HepG2 (cell line): ENCODE data around the gene OGFOD3. TPM values are rescaled to one million over a fixed set of nuclear protein-coding genes. Genes with fewer than 3 reads are reported as not detected.
A peak's percentile ranks its signal among the peaks of the same experiment; 100 is the strongest.

Experiments
- CREM ChIP-seq, 2 experiments: sonication (generic) in 1 of 2; formaldehyde crosslinking in 1 of 2; IDR thresholded peaks; 2 replicates each; pipeline versions ENCODE4 v1.4.0 to v1.6.1; 2016 to 2020; ENCODE audit warnings: antibody characterized with exemption in 1 of 2, mild to moderate bottlenecking in 1 of 2, missing genetic modification reagents in 1 of 2
- DMTF1 ChIP-seq: sonication (generic); formaldehyde crosslinking; IDR thresholded peaks from 2 replicates; pipeline ENCODE4 v1.4.0; 2020; ENCODE audit warnings: mild to moderate bottlenecking, missing genetic modification reagents
- GATA4 ChIP-seq: sonication (generic); IDR thresholded peaks from 2 replicates; pipeline ENCODE4 v1.6.1; 2016; ENCODE audit warnings: antibody characterized with exemption, low read depth, borderline replicate concordance
- HHEX ChIP-seq: IDR thresholded peaks from 2 replicates; pipeline ENCODE4 v1.6.1; 2016; ENCODE audit warnings: control low read depth
- KLF12 ChIP-seq: sonication (generic); formaldehyde crosslinking; IDR thresholded peaks from 2 replicates; pipeline ENCODE4 v1.4.0; 2020; ENCODE audit warnings: missing genetic modification reagents, borderline replicate concordance
- MNT ChIP-seq: fragments of 450-650 bp; IDR thresholded peaks from 2 replicates; pipeline ENCODE4 v1.6.1; 2016
- MXD3 ChIP-seq: IDR thresholded peaks from 2 replicates; pipeline ENCODE4 v1.6.1; 2016; ENCODE audit warnings: mild to moderate bottlenecking, missing biosample characterization, missing genetic modification reagents
- SAFB2 ChIP-seq: sonication (generic); formaldehyde crosslinking; IDR thresholded peaks from 2 replicates; pipeline ENCODE4 v1.5.1; 2020; ENCODE audit warnings: missing genetic modification reagents, low read depth, mild to moderate bottlenecking, borderline replicate concordance
- STAG1 ChIP-seq: sonication (generic); formaldehyde crosslinking; IDR thresholded peaks from 2 replicates; pipeline ENCODE4 v1.4.0; 2020; ENCODE audit warnings: missing genetic modification reagents
- TRAFD1 ChIP-seq: sonication (generic); formaldehyde crosslinking; IDR thresholded peaks from 2 replicates; pipeline ENCODE4 v1.5.1; 2020; ENCODE audit warnings: missing genetic modification reagents, mild to moderate bottlenecking, borderline replicate concordance
- ZMAT3 ChIP-seq: sonication (generic); formaldehyde crosslinking; conservative IDR thresholded peaks from 2 replicates; pipeline ENCODE4 v1.7.0; 2021; ENCODE audit warnings: missing genetic modification reagents
- ZNF205 ChIP-seq: IDR thresholded peaks from 2 replicates; pipeline ENCODE4 v1.6.1; 2018; ENCODE audit warnings: missing biosample characterization, missing genetic modification reagents
- ZNF383 ChIP-seq: sonication (generic); formaldehyde crosslinking; IDR thresholded peaks from 2 replicates; pipeline ENCODE4 v1.4.0; 2020; ENCODE audit warnings: missing genetic modification reagents, mild to moderate bottlenecking, borderline replicate concordance
- ZNF446 ChIP-seq: sonication (generic); formaldehyde crosslinking; IDR thresholded peaks from 2 replicates; pipeline ENCODE4 v1.5.0; 2020; ENCODE audit warnings: mild to moderate bottlenecking, missing genetic modification reagents
- ZNF552 ChIP-seq: sonication (generic); formaldehyde crosslinking; IDR thresholded peaks from 2 replicates; pipeline ENCODE4 v1.9.0; 2022; ENCODE audit warnings: missing genetic modification reagents, mild to moderate bottlenecking, borderline replicate concordance
- ZNF607 ChIP-seq: sonication (generic); formaldehyde crosslinking; IDR thresholded peaks from 2 replicates; pipeline ENCODE4 v1.5.1; 2020; ENCODE audit warnings: missing genetic modification reagents, mild to moderate bottlenecking, borderline replicate concordance
- ZNF614 ChIP-seq: IDR thresholded peaks from 2 replicates; pipeline ENCODE4 v1.6.1; 2018; ENCODE audit warnings: missing biosample characterization, missing genetic modification reagents, inconsistent platforms, borderline replicate concordance
- ZNF672 ChIP-seq: sonication (generic); formaldehyde crosslinking; IDR thresholded peaks from 2 replicates; pipeline ENCODE4 v1.8.1; 2022; ENCODE audit warnings: missing genetic modification reagents
- ZNF747 ChIP-seq: sonication (generic); formaldehyde crosslinking; IDR thresholded peaks from 2 replicates; pipeline ENCODE4 v1.8.1; 2023; ENCODE audit warnings: missing genetic modification reagents, mild to moderate bottlenecking, borderline replicate concordance
- ZNF770 ChIP-seq: sonication (generic); formaldehyde crosslinking; IDR thresholded peaks from 2 replicates; pipeline ENCODE4 v1.5.0; 2020; ENCODE audit warnings: mild to moderate bottlenecking, missing genetic modification reagents
- ZSCAN12 ChIP-seq: sonication (generic); formaldehyde crosslinking; IDR thresholded peaks from 2 replicates; pipeline ENCODE4 v1.9.0; 2021; ENCODE audit warnings: mild to moderate bottlenecking, missing genetic modification reagents
- polyA plus RNA-seq, 8 experiments: library from polyadenylated mRNA; depleted of rRNA in 3 of 8; stranded (reverse) in 7 of 8; unstranded in 1 of 8; fragments of >200 nt; fragmentation: Illumina TruSeq in 4 of 8; extraction: Trizol in 4 of 8; gene quantifications; 2 replicates each; pipeline versions ENCODE4 v1.2.1 to v1.2.3, GENCODE V29; 2011 to 2016; ENCODE audit warnings: low read depth in 4 of 8, missing spikeins in 1 of 8, mixed read lengths in 1 of 8; ENCODE audit not compliant: insufficient read depth in 1 of 8
- total RNA-seq, 5 experiments: library from RNA; depleted of rRNA; stranded (reverse); fragments of >200 nt; fragmentation: Illumina TruSeq; extraction: Trizol; gene quantifications; 2 replicates each; pipeline ENCODE4 v1.2.3, GENCODE V29; 2016; ENCODE audit warnings: low read depth in 1 of 5

OGFOD3 gene
- total and polyA plus RNA-seq, 2 of the 13 experiments (the other 11 are each of a cell fraction or from before 2014, with no cell fraction given): 40.0 to 42.1 TPM

- peak; percentile 65; the same call in 1 of the 2 replicates for TF ChIP-seq ZNF552 (CRISPR knock-in tag)
- no peak for TF ChIP-seq ZNF672
- TF ChIP-seq ZNF205 (CRISPR knock-in tag): peak; percentile 84; the same call in 1 of the 2 replicates
- peak; percentile 94 for TF ChIP-seq ZMAT3 (CRISPR knock-in tag)
- peak; percentile 77; the same call in 1 of the 2 replicates for TF ChIP-seq ZNF446 (CRISPR knock-in tag)
- TF ChIP-seq ZSCAN12: peak; percentile 25; the same call in 1 of the 2 replicates
- no peak for TF ChIP-seq TRAFD1 (CRISPR knock-in tag)
- TF ChIP-seq HHEX (CRISPR knock-in tag): no peak
- TF ChIP-seq STAG1 (CRISPR knock-in tag): no peak; the same call in 1 of the 2 replicates
- TF ChIP-seq DMTF1 (CRISPR knock-in tag): peak; percentile 92; the same call in 1 of the 2 replicates
- TF ChIP-seq ZNF614 (CRISPR knock-in tag): peak; percentile 87; the same call in 1 of the 2 replicates
- peak; percentile 76; the same call in 1 of the 2 replicates for TF ChIP-seq KLF12
- TF ChIP-seq SAFB2 (CRISPR knock-in tag): no peak; the same call in 1 of the 2 replicates
- TF ChIP-seq ZNF383 (CRISPR knock-in tag): peak; percentile 80; the same call in 1 of the 2 replicates
- TF ChIP-seq CREM (IDR thresholded peaks at IDR 0.05): no peak; the same call in 1 of the 2 replicates
- TF ChIP-seq CREM (CRISPR knock-in tag; IDR thresholded peaks at IDR 0.05): no peak
- peak; percentile 97 for TF ChIP-seq MXD3 (CRISPR knock-in tag)
- TF ChIP-seq ZNF747 (CRISPR knock-in tag): peak; percentile 91
- TF ChIP-seq ZNF607: peak; percentile 80; the same call in 1 of the 2 replicates
- TF ChIP-seq GATA4: peak; percentile 77; the same call in 1 of the 2 replicates
- TF ChIP-seq MNT: peak; percentile 62
- TF ChIP-seq ZNF770 (CRISPR knock-in tag): peak; percentile 75; the same call in 1 of the 2 replicates
These were observed 39.9 kb upstream of the OGFOD3 start, which contains the start of gene NARF (continued) for GRCh38 chr17:82458179-82458884.
